Measurements from ENCODE around the gene MAST4.

MAST4 gene

DNA sequence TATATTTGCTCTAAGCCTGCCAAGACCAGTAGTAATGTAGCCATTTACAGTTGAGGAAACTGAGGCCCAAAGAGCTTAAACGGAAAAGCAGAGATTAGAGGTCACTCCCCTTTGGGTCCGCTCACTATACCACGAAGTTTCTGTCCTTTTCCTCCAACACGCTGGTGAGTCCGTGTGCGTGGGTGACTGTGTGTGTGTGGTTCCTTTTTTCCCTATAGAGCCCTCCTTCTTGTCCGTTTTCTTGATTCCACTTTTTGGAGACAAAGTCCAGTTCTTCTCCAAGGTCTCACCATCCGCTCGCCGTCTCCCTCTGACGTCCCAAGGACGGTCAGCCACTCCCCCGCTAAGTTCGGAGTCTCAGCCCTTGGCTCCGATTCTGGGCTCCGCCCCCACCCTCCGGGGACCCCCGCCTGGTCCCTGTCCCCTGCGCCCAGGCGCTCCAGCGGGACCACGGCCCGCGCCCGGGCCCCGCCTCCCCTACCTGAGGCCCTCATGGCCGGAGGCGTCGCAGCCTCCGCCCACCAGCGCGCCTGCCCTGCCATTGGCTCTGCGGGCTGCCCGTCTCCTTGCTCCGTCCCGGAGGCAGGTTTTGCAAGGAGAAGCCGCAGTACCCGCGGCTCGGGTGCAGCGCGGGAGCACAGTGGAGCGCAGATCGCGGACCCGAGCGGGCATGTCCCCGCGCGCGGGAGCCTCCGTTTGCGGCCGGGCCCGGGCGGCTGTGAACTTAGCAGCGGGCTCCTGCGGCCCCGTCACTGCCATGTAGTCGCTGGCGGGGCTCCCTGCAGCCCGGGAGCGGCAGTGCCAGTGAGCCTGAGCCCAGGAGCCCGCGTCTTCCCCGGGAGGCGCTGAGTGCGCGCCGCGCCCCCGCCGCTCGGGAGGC, at the start of gene MAST4:
Gene MAST4 (plus strand): TSS at position 638 of the 880 bp plus-strand sequence. CDS start 263 bp downstream, outside the sequence.
- peak; percentile 75 for DNase-seq

DNA sequence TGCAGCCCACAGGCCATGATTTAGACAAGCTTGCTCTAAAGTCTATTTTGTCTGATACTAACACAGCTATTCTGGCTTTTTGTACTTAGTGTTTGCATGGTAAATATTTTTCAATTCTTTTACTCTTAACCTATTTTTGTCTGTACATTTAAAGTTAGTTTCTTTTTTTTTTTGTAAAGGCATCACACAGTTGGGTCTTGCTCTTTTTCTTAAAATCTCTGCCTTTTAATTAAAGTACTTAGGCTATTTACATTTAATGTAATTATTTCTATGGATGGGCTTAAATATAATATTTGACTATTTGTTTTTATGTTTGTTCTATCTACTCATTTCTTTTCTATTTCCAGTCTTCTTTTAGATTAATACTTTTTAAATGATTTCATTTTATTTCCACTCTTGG, 49.7 kb upstream of the MAST4 start:
- no peak for DNase-seq

DNA sequence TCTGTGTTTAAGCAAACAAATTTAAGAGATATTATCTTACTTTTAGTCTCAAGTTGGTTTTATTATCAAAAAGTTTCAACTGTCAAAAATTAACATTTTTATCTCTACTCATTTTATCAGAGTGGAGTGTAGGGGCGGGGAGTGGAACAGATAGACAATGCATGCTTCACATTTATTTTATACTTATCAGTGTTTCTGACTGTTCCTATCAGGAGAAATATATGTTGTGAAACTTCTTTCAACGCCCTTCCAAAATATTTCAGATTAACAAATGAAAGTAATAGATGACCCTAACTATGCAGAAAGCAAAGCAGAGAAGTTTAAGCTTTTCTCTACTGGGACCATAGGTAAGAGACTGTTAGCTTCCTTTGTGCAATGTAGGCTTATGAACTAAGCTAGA, 44.9 kb upstream of the MAST4 start:
- DNase-seq, result no peak

DNA sequence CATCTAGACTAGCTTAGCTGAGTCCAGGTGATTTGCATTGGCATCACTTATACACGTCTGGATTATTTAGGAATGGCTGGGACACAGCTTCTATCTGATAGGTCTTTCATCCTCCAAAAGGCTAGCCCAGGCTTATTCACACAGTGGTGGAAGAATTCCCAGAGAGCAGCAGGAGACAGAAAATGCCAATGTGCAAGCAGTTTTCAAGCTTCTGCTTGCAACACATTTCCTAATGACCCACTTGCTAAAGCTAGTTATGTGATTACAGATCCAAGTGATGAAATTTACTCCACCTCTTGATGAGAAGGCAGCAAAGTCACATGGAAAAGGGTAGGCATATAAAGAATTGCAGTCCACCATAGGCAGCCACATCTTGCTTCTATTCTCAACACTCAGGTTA, 44.2 kb upstream of the MAST4 start:
- no peak for DNase-seq

DNA sequence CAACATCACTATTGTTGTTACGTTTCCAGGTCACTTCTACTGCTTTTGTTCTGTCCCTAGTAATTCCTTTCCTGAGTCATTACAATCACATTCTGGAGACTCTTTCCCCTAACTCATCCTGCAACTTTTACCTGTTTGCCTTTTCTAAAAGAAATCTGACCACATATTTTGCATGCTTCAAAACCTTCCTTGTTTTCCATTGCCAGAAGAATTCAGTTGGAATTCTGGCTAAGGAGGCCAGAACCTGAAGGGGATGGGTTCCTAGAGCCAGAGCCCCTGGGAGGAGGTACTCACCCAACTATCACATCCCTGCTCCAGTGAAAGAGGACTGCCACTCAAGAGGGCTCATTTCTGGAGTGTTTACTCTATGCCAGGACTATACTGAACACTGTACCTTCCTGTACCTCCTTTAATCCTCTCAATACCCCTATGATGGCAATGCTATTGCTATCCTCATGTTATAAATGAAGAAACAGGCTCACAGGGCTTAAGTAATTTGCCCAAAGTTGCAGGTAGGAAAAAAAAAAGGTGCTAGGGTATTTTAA, 42.8 kb upstream of the MAST4 start:
- DNase-seq, result no peak

DNA sequence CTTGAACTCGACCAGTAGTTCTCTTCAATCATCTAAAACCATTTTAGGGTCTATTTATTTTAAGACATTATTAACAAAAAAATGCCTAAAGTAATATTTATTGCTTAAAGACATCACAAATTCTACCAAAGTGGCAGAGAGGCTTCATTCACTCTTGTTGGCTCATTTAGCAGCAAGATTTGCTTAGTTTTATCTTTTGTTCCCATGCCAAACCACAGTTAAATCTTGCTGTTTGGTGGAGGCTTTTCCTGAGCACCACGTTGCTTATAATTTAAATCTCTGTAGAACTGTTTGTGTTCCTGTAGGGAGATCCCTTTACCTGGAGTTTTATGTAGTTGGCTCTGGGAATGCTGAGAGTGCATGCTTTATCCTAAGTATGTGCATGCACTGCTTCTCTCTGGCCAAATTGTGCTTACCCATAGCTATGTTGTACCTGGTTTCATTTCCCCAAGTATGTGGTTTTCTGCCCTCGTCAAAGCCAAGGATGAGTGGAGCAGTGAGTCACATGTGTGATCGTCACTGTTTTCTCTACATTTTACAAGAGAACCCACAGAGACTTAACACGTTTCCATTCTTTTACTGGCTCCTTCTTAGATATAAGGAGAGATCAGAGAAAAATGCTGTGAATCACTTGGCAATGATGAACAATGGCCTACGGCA, 42.1 kb upstream of the MAST4 start:
- no peak for DNase-seq

DNA sequence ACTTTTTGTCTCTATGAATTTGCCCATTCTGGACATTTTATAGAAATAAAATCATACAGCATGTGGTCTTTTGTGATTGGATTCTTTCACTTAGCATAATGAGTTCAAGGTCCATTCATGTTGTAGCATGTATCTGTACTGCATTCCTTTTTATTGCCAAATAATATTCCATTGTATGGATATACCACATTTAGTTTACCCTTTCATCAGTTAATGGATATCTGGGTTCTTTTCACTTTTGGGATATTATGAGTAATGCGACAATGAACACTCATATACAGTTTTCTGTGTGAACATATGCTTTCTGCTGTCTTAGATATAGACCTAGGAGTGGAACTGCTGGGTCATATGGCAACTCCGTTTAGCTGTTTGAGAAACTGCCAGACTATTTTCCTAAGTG, 41.3 kb upstream of the MAST4 start:
- DNase-seq, result no peak

DNA sequence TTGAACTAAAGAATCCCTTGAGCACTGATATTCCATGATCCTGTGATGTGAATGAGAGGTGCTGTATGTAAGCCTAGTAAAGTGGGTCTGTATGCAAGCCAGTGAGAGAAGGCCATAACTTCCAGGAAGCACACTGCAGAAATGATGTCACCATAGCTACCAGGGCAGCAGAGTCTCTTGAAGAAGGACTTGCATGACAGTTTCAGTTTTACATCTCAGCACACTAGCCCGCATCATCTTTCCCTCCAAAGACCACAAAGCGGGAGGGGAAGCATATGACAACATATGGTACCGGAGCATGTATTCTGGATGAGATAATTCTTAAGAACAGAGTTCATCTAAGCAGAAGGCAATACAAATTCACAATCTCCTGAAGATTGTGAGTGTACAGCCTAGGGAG, 37.6 kb upstream of the MAST4 start:
- DNase-seq, result no peak

DNA sequence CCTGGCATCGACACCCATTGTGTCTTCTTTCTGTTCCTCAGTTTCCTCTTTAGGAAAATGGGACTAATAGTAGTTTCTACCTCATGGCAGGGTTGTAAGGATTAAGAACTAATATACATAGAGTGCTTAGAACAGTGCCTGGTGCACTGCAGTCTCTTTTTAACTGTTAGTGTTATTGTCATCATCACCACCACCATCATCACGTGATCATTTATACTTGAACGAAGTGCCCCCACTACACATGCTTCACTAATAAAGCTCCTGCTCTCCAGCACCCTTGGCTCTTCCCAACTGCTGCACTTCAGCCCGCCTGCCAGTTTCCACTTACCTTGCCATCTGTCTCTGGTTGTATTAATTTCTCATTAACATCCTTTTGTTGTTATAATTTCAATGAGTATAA, 35.8 kb upstream of the MAST4 start:
- no peak for DNase-seq

DNA sequence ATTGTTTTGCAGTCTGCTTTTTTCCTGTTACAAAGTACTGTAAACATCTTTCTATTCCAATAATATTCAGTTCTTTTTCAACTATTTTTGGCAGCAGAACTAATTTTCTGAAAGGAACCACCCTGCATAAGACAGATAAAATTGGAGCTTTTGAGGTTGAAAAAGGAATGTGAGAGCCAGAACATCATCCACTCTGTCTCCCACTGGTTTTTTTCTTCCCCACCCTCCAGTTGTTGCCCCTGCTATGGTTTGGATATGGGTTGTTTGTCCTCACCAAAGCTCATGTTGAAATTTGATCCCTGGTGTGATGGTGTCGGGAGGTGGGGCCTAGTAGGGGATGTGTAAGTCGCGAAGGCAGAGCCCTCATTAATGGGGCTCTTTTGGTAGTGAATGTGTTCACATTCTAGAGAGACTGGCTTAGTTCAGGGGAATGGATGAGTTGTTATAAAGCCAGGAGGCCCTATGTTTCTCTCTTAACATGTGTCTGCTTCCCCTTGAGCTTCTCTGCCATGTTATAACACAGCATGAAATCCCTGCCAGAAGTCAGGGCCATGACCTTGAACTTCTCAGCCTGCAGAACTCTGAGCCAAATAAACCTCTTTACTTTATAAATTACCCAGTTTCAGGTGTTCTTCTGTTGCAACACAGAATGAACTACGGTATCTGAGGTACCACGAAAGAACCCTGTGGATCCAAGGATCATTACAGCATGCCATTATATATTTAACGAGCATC, 34.8 kb upstream of the MAST4 start:
- DNase-seq, result no peak

DNA sequence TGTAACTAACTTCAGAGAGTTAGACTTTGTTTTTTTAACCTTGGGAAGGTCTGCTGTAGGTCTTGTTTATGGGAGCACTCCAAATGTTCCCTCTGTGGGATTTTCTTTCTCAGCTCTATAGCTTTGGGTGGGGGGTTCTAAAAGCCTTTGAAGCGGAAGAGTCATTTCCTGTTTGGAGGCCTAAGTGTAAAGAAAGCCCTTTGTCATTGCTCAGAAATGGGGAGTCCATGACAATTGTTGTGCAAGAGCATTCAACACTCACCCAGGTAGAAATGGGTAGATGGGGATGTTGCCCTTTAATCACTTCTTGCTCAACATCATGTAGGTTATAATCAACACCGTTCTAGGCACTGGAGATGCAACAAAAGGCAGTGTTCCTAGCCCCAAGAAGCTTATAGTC, 30.3 kb upstream of the MAST4 start:
- DNase-seq, result no peak

DNA sequence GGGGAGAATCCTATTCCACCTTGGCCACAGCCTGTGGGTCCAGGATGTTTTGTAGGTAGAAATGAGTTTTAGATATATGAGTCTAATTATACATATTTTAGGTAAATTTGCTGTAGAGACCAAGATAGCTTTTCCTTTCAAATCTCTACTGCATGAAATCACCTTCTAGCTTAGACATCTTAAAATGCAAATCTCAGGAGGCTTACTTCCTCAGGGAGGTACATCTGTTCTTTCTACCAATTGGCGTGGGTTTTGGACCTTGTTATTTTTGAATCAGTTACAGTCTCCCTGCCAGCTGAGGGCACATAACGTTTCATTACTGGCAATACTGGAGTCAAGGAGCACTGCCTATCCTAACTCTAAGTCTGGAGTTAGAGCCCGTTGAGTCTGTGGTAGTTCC, 28.7 kb upstream of the MAST4 start:
- DNase-seq, result no peak

DNA sequence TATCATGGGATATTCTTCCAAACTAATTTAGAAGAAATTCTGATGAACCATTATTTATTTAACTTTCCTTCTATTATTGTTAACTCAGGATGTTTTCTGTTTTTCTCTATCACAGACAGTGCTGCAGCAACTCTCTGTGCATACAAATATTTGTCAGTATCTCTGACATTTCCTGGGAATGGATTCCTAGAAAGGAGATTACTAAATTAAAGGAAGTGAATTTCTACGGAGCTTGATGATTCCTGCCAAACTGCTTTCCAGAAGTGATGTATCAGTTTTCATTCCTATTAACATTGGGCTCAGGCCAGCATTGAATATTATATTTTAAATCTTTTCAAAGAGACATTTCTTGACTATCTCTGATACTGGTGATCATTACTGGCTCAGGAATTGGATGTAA, 26.0 kb upstream of the MAST4 start:
- DNase-seq, result no peak

DNA sequence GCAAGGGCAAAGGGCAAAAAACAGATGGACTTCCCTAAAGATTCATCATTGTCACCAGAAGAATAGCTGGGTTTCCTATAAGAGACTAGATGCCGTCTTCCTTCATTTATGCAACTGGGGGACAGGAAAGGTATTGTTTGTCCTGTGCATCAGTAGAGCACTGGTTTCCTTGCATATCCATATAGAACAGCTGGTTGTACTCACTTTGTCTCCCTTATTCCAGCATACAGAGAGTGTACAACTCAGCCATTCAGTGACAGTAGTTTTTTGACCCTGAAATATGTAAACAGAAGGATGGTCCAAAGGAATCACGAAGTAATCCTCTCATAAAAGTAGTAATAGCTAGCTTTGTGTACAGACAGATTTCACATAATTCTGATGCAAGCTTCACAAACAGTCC, 22.5 kb upstream of the MAST4 start:
- no peak for DNase-seq

DNA sequence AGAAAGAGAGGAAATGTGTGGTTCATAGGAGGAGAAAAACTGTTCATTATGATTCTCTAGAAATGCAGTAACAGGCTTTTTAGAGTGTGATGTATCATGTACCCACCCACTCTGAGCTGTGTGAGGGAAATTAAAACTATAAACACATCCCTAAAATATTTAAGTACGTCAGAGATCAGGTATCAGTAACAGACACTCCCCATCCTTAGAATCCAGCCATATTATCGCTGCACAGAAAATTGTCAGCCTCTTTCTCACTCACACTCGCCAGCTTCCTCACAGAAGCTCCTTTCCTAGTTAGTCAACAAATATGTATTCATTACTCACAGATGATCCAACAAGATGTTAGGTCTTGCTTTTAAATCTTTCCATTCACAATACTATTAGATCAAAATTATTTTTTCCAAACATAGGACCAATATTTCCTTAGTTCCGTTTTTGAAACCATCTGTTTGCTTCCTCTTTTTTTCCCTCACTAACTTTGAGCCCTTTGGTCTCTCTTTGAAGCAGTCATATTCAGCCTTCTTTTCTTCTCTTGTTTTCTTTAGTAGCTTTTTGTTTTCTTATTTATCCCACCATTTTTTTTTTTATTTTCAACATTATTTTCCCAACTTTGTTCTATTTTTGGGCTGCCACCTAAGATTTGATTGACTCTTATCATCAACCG, 13.6 kb upstream of the MAST4 start:
- DNase-seq, result no peak

DNA sequence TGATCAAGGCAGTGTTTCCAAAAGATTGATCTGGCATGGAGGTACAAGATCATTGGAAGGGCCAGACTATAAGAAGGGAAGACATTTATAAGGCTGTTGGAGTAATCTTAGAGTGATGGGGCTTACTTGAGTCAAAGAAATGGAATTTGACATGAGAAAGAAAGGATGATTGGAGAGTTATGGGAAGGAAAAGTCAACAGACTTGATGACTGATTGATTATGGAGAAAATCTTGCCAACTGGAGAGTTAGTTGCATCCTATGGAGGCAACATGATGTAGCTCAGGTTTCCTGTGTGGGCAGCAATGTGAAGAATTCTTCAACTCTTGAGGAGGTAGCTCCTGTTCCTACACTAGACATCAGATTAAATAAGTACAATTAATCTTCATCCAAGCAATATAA, 10.9 kb upstream of the MAST4 start:
- no peak for DNase-seq

DNA sequence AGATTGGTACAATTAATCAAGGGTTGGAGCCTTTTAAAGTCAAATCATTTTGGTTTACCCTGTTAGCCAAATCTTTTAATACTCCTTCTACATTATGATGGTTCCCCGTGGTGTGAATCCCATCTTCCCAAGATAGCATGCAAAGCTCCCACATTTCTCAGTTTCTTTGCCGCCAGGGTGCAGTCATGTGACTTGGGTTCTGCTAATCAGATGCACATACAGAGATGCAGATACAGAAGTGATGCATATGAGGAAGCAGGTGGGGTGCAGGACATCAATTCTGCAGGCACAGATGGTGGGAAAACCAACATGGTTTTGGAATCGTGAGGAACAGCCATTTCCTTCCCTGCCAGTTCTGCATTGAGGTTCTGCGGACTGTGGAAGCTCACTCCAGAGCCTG, 8.4 kb upstream of the MAST4 start:
- no peak for DNase-seq

DNA sequence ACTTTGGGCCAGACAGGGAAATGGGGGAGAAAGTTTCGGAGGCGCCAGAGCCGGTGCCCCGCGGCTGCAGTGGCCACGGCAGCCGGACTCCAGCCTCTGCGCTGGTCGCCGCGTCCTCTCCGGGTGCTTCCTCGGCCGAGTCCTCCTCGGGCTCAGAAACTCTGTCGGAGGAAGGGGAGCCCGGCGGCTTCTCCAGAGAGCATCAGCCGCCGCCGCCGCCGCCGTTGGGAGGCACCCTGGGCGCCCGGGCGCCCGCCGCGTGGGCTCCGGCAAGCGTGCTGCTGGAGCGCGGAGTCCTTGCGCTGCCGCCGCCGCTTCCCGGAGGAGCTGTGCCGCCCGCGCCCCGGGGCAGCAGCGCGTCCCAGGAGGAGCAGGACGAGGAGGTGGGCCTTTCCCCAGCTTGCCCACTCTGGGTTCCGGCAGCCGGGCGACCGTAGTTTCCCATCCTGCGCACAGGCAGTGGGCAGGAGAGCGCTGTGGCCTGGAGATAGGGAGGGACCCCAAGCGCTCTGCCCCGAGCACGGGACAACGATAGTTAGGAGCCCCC, 516 bp downstream of the MAST4 start:
- no peak for DNase-seq

DNA sequence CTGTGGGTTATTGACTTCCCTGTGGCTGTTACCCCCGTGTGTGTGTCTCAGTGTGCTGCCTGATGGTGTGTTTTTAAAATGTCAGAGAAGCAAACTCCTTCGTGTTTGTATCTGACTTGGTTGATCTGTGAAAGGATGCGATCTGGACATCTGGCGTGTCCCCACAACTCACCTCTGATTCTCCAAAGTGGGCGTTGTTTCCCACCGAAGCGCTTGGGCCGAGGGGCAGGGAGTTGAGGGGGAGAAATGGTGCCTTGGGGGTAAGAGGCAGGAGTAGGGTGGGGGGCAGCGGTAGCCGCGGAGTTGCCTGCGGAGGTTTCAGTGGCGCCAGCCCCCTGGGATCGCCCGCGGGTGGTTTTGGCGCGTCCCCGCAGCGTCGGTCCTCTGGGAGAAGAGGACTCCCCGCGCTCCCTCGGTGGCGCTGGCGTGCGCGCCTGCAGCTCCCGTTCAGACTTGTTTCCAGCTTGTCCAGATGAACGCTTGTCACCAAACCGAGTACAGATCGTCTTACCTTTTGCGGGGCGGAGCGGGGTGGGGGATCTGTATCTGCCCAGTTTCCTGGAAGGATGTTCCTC, 1.1 kb downstream of the MAST4 start:
- peak; percentile 5 for DNase-seq

DNA sequence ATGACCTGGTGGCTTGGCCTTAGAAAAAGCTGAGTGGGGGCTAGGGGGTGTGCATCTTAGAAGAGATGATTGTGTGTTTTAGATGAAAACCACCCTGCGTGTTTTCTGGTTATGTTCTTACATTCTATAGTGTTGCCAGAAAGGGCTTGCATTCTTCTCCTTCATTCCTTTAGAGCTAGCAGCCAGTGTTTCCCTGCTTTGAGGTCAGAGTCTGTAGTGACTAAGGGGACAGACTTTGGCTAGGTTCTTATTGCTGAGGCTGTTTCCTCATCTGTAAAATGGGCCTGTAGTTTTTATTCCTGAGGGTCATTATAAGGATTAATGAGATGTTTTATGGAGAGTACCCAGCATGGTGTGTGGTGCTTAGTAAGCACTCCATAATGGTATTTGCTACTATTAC, 6.4 kb downstream of the MAST4 start:
- DNase-seq, result no peak

DNA sequence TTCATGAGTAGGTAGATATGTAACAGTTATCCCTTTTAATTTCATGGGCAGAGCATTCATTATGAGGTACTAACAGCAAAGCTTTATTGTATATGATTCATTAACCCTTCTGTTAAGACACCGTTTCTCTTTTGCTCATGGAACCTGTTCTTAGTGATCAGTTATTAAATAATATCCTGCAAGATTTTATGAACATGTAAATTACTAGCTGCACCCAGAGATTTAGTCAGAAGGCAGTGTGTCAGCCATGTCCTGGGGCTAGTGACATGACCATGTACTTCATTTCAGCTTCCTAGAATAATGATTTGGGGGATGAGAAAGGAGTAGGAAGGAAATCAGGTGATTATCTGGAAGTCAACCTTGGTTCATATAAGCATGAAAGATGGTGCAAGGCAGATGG, 7.0 kb downstream of the MAST4 start:
- DNase-seq, result no peak

DNA sequence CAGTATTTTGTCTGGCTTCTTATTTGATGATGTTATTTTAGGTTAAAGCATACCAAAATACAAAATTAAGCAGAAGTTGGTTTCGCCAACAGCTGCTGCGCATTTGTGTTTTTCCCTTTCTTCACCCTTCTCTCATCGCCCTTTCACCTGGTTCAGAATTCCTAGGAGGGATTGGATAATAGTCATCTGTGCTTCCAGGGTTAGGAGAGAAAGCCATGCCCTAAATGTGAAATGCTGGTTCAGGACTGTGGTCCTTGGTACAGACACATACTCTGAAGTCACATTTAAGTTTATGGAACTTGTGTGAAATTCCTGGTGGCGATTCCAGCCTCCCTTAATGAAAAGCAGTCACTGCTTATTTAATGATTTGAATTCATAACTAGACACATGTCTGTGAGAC, 7.7 kb downstream of the MAST4 start:
- DNase-seq, result no peak
